Hepatocyte (in vitro differentiated cells): ENCODE data around the gene GJD3. TPM values are rescaled to one million over a fixed set of nuclear protein-coding genes. Genes with fewer than 3 reads are reported as not detected.
A peak's percentile ranks its signal among the peaks of the same experiment; 100 is the strongest.

Experiments used
- DNase-seq: peaks from one replicate; pipeline ENCODE4 v3.0.0-alpha.2; 2016; ENCODE audit warnings: low spot score
- H2AFZ ChIP-seq: fragments of 200-600 bp; sonication (generic); 2 replicates; pipeline ENCODE4 v1.6.0; 2016; ENCODE audit warnings: antibody characterized with exemption, mild to moderate bottlenecking
- H3K27ac ChIP-seq: fragments of 200-600 bp; sonication (generic); 2 replicates; pipeline ENCODE4 v1.5.1; 2016; ENCODE audit warnings: mild to moderate bottlenecking
- H3K27me3 ChIP-seq: fragments of 200-600 bp; sonication (generic); 2 replicates; pipeline ENCODE4 v1.6.1; 2016
- H3K36me3 ChIP-seq: fragments of 200-600 bp; sonication (generic); replicated peaks from 2 replicates; pipeline ENCODE4 v1.5.1; 2016; ENCODE audit warnings: low read depth; ENCODE audit not compliant: insufficient read depth
- H3K4me1 ChIP-seq: fragments of 200-600 bp; sonication (generic); 2 replicates; pipeline ENCODE4 v1.5.1; 2016; ENCODE audit warnings: mild to moderate bottlenecking, moderate library complexity; ENCODE audit not compliant: insufficient read depth
- H3K4me2 ChIP-seq: fragments of 200-600 bp; sonication (generic); 2 replicates; pipeline ENCODE4 v1.6.0; 2016
- H3K4me3 ChIP-seq: fragments of 200-600 bp; sonication (generic); 2 replicates; pipeline ENCODE4 v1.5.1; 2016; ENCODE audit warnings: mild to moderate bottlenecking
- H3K79me2 ChIP-seq: fragments of 200-600 bp; sonication (generic); 2 replicates; pipeline ENCODE4 v1.6.0; 2017; ENCODE audit warnings: mild to moderate bottlenecking
- H3K9me2 ChIP-seq: fragments of 200-600 bp; sonication (generic); replicated peaks from 2 replicates; pipeline ENCODE4 v1.6.0; 2017; ENCODE audit warnings: mild to moderate bottlenecking; ENCODE audit not compliant: insufficient read depth
- H3K9me3 ChIP-seq: fragments of 200-600 bp; sonication (generic); 2 replicates; pipeline ENCODE4 v1.5.1; 2016; ENCODE audit warnings: low read depth, mild to moderate bottlenecking
- H4K20me1 ChIP-seq: fragments of 200-600 bp; sonication (generic); 2 replicates; pipeline ENCODE4 v1.6.0; 2016; ENCODE audit warnings: mild to moderate bottlenecking; ENCODE audit not compliant: insufficient read depth, poor library complexity, severe bottlenecking
- EZH2 ChIP-seq: fragments of 200-600 bp; sonication (generic); IDR thresholded peaks from 2 replicates; pipeline ENCODE4 v1.6.1; 2016; ENCODE audit warnings: antibody characterized with exemption, mild to moderate bottlenecking, borderline replicate concordance
- EZH2phosphoT487 ChIP-seq: fragments of 200-600 bp; sonication (generic); IDR thresholded peaks from one replicate; pipeline ENCODE4 v1.6.1; 2018; ENCODE audit warnings: antibody characterized with exemption, mild to moderate bottlenecking, low read depth, moderate library complexity; ENCODE audit not compliant: unreplicated experiment, severe bottlenecking
- WGBS: methylation state at CpG from one replicate; pipeline ENCODE4 v1.1.6; 2016; ENCODE audit warnings: low lambda C conversion rate; ENCODE audit errors: missing lambda C conversion rate; 5-methylcytosine and 5-hydroxymethylcytosine counted together
- polyA plus RNA-seq: library from polyadenylated mRNA; unstranded; fragments of >200 nt; fragmentation: Nextera tagmentation; extraction: Ambion mirVana; gene quantifications from 2 replicates; pipeline ENCODE4 v1.2.1, GENCODE V29; 2016
- total RNA-seq: library from RNA; depleted of rRNA; stranded (reverse); fragments of >200 nt; gene quantifications from 2 replicates; pipeline ENCODE4 v1.2.3, GENCODE V29; 2014
- TF ChIP-seq, protein P1 (sequence below): fragments of 200-600 bp; sonication (generic); IDR thresholded peaks from 2 replicates; pipeline ENCODE4 v1.5.1; 2016; ENCODE audit warnings: antibody characterized with exemption, mild to moderate bottlenecking; ENCODE audit not compliant: poor library complexity

GJD3 gene
- total and polyA plus RNA-seq, 2 experiments from 2014 or later: 0.47 to 3.8 TPM

- no peak for DNase-seq
- Histone ChIP-seq H3K9me3 (no peaks in the 10 kb centered on the region), H2AFZ (no peak overlapping the region), H3K4me2 (peak overlapping the region; percentile 96), H3K27ac (peak overlapping the region; percentile 99), H3K4me1 (peaks cover 39% of the 10 kb centered on the region), H3K36me3 (no peaks in the 10 kb centered on the region), H3K27me3 (no peaks in the 10 kb centered on the region), H3K79me2 (peaks cover 93% of the 10 kb centered on the region), H4K20me1 (peaks cover 10% of the 10 kb centered on the region), H3K9me2 (no peaks in the 10 kb centered on the region), H3K4me3 (no peak overlapping the region)
- WGBS: 96% methylated on average over 1 of the region's 1 CpG
- TF ChIP-seq, protein P1, sequence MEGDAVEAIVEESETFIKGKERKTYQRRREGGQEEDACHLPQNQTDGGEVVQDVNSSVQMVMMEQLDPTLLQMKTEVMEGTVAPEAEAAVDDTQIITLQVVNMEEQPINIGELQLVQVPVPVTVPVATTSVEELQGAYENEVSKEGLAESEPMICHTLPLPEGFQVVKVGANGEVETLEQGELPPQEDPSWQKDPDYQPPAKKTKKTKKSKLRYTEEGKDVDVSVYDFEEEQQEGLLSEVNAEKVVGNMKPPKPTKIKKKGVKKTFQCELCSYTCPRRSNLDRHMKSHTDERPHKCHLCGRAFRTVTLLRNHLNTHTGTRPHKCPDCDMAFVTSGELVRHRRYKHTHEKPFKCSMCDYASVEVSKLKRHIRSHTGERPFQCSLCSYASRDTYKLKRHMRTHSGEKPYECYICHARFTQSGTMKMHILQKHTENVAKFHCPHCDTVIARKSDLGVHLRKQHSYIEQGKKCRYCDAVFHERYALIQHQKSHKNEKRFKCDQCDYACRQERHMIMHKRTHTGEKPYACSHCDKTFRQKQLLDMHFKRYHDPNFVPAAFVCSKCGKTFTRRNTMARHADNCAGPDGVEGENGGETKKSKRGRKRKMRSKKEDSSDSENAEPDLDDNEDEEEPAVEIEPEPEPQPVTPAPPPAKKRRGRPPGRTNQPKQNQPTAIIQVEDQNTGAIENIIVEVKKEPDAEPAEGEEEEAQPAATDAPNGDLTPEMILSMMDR: no peak
- no peak for TF ChIP-seq EZH2
- no peak for TF ChIP-seq EZH2phosphoT487
These were observed 24.2 kb downstream of the GJD3 start for GRCh38 chr17:40340327-40340726.

DNA sequence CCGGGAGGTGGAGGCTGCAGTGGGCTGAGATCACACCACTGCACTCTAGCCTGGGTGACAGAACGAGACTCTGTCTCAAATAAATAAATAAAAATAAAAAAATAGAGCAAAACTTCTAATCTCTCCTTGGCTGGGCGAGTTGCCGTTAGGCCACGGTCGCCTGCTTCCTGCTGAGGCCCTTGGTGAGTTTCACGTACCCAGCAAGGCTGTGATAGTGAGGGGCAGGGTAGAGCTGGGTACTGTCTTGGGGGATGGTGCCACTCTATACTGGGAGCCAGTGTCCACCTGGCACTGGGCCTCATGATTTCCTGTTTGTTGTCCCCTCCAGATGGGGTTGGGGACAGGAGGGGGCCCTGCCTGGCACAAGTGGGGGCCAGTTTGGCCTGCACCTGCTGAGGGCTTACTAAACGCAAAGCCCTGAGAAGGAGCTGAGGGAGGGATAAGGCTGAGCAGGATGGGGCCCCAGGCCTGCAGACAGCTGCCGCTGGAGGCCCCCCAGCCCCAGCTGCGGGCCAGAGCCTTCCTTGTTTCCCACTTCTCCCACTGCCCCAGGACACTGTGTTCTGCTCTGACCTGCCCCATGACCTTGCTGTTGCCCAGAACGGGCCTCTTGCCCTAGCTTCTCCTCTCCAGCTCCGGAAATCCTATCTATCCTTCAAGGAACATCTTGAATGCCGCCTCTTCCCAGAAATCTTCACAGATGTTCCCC, 25.4 kb downstream of the GJD3 start:
- H3K4me3 ChIP-seq: no peak overlapping the region
- H3K4me2 ChIP-seq: no peak overlapping the region
- no peak for DNase-seq
- no peaks in the 10 kb centered on the region for H3K9me3 ChIP-seq
- TF ChIP-seq EZH2 (no peak), EZH2phosphoT487 (no peak)
- TF ChIP-seq, protein P1: no peak
- H2AFZ ChIP-seq: no peak overlapping the region
- peaks cover 93% of the 10 kb centered on the region for H3K79me2 ChIP-seq
- H3K27ac ChIP-seq: peak overlapping the region; percentile 99
- H3K9me2 ChIP-seq: no peaks in the 10 kb centered on the region
- no peaks in the 10 kb centered on the region for H3K27me3 ChIP-seq
- no peaks in the 10 kb centered on the region for H3K36me3 ChIP-seq
- H4K20me1 ChIP-seq: peaks cover 10% of the 10 kb centered on the region
- peaks cover 42% of the 10 kb centered on the region for H3K4me1 ChIP-seq
- 75% methylated on average over 13 of the region's 13 CpGs for WGBS

- DNase-seq: no peak
- no peak overlapping the region for H3K4me3 ChIP-seq
- no peak overlapping the region for H3K4me2 ChIP-seq
- H3K4me1 ChIP-seq: peaks cover 44% of the 10 kb centered on the region
- TF ChIP-seq EZH2 (no peak), EZH2phosphoT487 (no peak)
- TF ChIP-seq, protein P1: no peak
- H3K79me2 ChIP-seq: peaks cover 93% of the 10 kb centered on the region
- WGBS: 96% methylated on average over 5 of the region's 5 CpGs
- H3K9me2 ChIP-seq: no peaks in the 10 kb centered on the region
- no peaks in the 10 kb centered on the region for H3K9me3 ChIP-seq
- H3K27ac ChIP-seq: no peak overlapping the region
- H2AFZ ChIP-seq: no peak overlapping the region
- peaks cover under 1% of the 10 kb centered on the region for H4K20me1 ChIP-seq
- H3K36me3 ChIP-seq: no peaks in the 10 kb centered on the region
- H3K27me3 ChIP-seq: no peaks in the 10 kb centered on the region
These were observed 26.5 kb downstream of the GJD3 start for GRCh38 chr17:40338058-40338457.
